Thyroid gland (tissue), 4 donors: ENCODE results near the gene TIAL1. TPM values are rescaled to one million over a fixed set of nuclear protein-coding genes. Genes with fewer than 3 reads are reported as not detected.
"Not testable (repeated sequence)": the region's sequence is repeated elsewhere in the genome, so short reads cannot be mapped to it uniquely, and the experiment has no call there.

ENCODE experiments used
- DNase-seq, 2 donors: peaks; one replicate each; pipeline ENCODE4 v3.0.0-alpha.2; 2019
- H3K27ac ChIP-seq, 3 donors: fragments of 200-600 bp; sonication (generic); 1 replicate in 2 of 3; 2 replicates in 1 of 3; pipeline ENCODE4 v1.5.1; 2016 to 2019; ENCODE audit warnings: mild to moderate bottlenecking in 1 of 3, moderate library complexity in 1 of 3
- H3K27me3 ChIP-seq: fragments of 200-600 bp; sonication (generic); one replicate; pipeline ENCODE4 v1.5.1; 2019
- H3K36me3 ChIP-seq, 2 donors: fragments of 200-600 bp; sonication (generic); one replicate each; pipeline ENCODE4 v1.5.1; 2016 to 2019
- H3K4me1 ChIP-seq, 2 donors: fragments of 200-600 bp; sonication (generic); one replicate each; pipeline ENCODE4 v1.5.1; 2017 to 2019
- H3K4me3 ChIP-seq, 3 donors: fragments of 200-600 bp; sonication (generic); replicated peaks in 1 of 3; 1 replicate in 2 of 3; 2 replicates in 1 of 3; pipeline ENCODE4 v1.5.1; 2016; ENCODE audit warnings: mild to moderate bottlenecking in 1 of 3
- H3K9me3 ChIP-seq: fragments of 200-600 bp; sonication (generic); one replicate; pipeline ENCODE4 v1.5.1; 2017
- CTCF ChIP-seq, 6 experiments: fragments of 200-600 bp in 3 of 6; fragments of 450-650 bp in 3 of 6; sonication (generic) in 3 of 6; IDR thresholded peaks; one replicate each; pipeline ENCODE4 v1.5.1; 2016 to 2019; ENCODE audit warnings: antibody characterized with exemption in 6 of 6, mild to moderate bottlenecking in 2 of 6, inconsistent platforms in 1 of 6, moderate library complexity in 1 of 6
- POLR2A ChIP-seq, 2 donors: fragments of 450-650 bp; IDR thresholded peaks; one replicate each; pipeline ENCODE4 v1.6.1; 2017; ENCODE audit warnings: antibody characterized with exemption in 2 of 2, mild to moderate bottlenecking in 2 of 2, moderate library complexity in 1 of 2
- WGBS, 2 donors: methylation state at CpG; one replicate each; pipeline ENCODE4 v1.1.5; 2017; 5-methylcytosine and 5-hydroxymethylcytosine counted together
- intact Hi-C: fragments of 100-400 bp; cut with DNase I; formaldehyde crosslinking; loops from one replicate; pipeline ENCODE4 v1.15.1; 2023
- total RNA-seq, 4 donors: library from RNA; depleted of rRNA; stranded (reverse); fragments of >200 nt; gene quantifications; one replicate each; pipeline ENCODE4 v1.2.3, GENCODE V29; 2016

The TIAL1 gene
- total RNA-seq, 4 donors from 2014 or later: 89.3 to 119 (median 95.5) TPM

- H3K36me3 ChIP-seq: no peaks in the 10 kb centered on the region
- intact Hi-C loops: no loop called here
- no peak overlapping the region for H3K4me3 ChIP-seq
- H3K27ac ChIP-seq: peak overlapping the region in 2 of 3 donors; percentile 6 to 26
- no peak for DNase-seq
- TF ChIP-seq POLR2A (IDR thresholded peaks at IDR 0.05): no peak
- H3K4me1 ChIP-seq: peaks cover 3 to 21% of the 10 kb centered on the region in 2 donors
- no peaks in the 10 kb centered on the region for H3K27me3 ChIP-seq
- 57 to 65% methylated on average over 5 of the region's 5 CpGs for WGBS, 2 donors
- no peaks in the 10 kb centered on the region for H3K9me3 ChIP-seq
Observed at GRCh38 chr10:119537953-119538630, 58.7 kb downstream of the TIAL1 start.

- Histone ChIP-seq H3K4me3 (no peak overlapping the region), H3K36me3 (no peaks in the 10 kb centered on the region), H3K4me1 (peaks cover 3 to 17% of the 10 kb centered on the region in 2 donors), H3K27ac (no peak overlapping the region), H3K9me3 (no peaks in the 10 kb centered on the region), H3K27me3 (no peaks in the 10 kb centered on the region)
- TF ChIP-seq CTCF (IDR thresholded peaks at IDR 0.05): no peak
- TF ChIP-seq POLR2A (IDR thresholded peaks at IDR 0.05): no peak
- DNase-seq: no peak
- intact Hi-C loops: no loop called here
- WGBS, 2 donors: 88 to 89% methylated on average over 9 of the region's 9 CpGs
Observed at GRCh38 chr10:119536508-119537025, 60.2 kb downstream of the TIAL1 start.

GRCh38 chr10:119535837-119536507 lies 60.8 kb downstream of the TIAL1 start:
- H3K4me3 ChIP-seq: no peak overlapping the region
- H3K9me3 ChIP-seq: no peaks in the 10 kb centered on the region
- intact Hi-C loops: no loop called here
- no peak for DNase-seq
- 83 to 89% methylated on average over 11 of the region's 11 CpGs for WGBS, 2 donors
- no peak overlapping the region for H3K27ac ChIP-seq
- H3K36me3 ChIP-seq: no peaks in the 10 kb centered on the region
- H3K27me3 ChIP-seq: no peaks in the 10 kb centered on the region
- TF ChIP-seq POLR2A (IDR thresholded peaks at IDR 0.05) (no peak), CTCF (IDR thresholded peaks at IDR 0.05) (no peak)
- peaks cover 7 to 23% of the 10 kb centered on the region in 2 donors for H3K4me1 ChIP-seq

- peaks cover 12 to 28% of the 10 kb centered on the region in 2 donors for H3K4me1 ChIP-seq
- WGBS, 2 donors: 84 to 88% methylated on average over 3 of the region's 3 CpGs
- H3K36me3 ChIP-seq: no peaks in the 10 kb centered on the region
- TF ChIP-seq POLR2A (IDR thresholded peaks at IDR 0.05): no peak
- H3K4me3 ChIP-seq: no peak overlapping the region
- no peak for DNase-seq
- no peaks in the 10 kb centered on the region for H3K9me3 ChIP-seq
- no peaks in the 10 kb centered on the region for H3K27me3 ChIP-seq
- intact Hi-C loops: no loop called here
- no peak overlapping the region for H3K27ac ChIP-seq
Observed at GRCh38 chr10:119535305-119535704, 61.5 kb downstream of the TIAL1 start.

GRCh38 chr10:119533473-119533872 lies 63.3 kb downstream of the TIAL1 start:
- no peak for TF ChIP-seq POLR2A (IDR thresholded peaks at IDR 0.05)
- TF ChIP-seq CTCF (IDR thresholded peaks at IDR 0.05): no peak
- no peak for DNase-seq
- H3K9me3 ChIP-seq: no peaks in the 10 kb centered on the region
- H3K4me1 ChIP-seq: peaks cover 12 to 19% of the 10 kb centered on the region in 2 donors
- no peak overlapping the region for H3K4me3 ChIP-seq
- no peaks in the 10 kb centered on the region for H3K27me3 ChIP-seq
- no peaks in the 10 kb centered on the region for H3K36me3 ChIP-seq
- H3K27ac ChIP-seq: no peak overlapping the region
- intact Hi-C loops: no loop called here
- WGBS, 2 donors: 94 to 97% methylated on average over 2 of the region's 2 CpGs

- WGBS, 2 donors: 94 to 95% methylated on average over 8 of the region's 8 CpGs
- H3K36me3 ChIP-seq, H3K9me3 ChIP-seq, H3K4me3 ChIP-seq, H3K27ac ChIP-seq, H3K27me3 ChIP-seq, intact Hi-C loops, DNase-seq: not testable (repeated sequence)
- peaks cover 12 to 15% of the 10 kb centered on the region in 2 donors for H3K4me1 ChIP-seq
Observed at GRCh38 chr10:119532791-119533190, 64.0 kb downstream of the TIAL1 start.

GRCh38 chr10:119532251-119532650 lies 64.5 kb downstream of the TIAL1 start:
- H3K27me3 ChIP-seq, H3K4me3 ChIP-seq, DNase-seq, H3K9me3 ChIP-seq, intact Hi-C loops, H3K36me3 ChIP-seq: not testable (repeated sequence)
- Histone ChIP-seq H3K27ac (peak overlapping the region in 1 of 3 donors; percentile 70), H3K4me1 (peaks cover 13 to 18% of the 10 kb centered on the region in 2 donors)
- 95 to 96% methylated on average over 8 of the region's 8 CpGs for WGBS, 2 donors
